ENCODE results near the gene KLF11. TPM values are rescaled to one million over a fixed set of nuclear protein-coding genes. Genes with fewer than 3 reads are reported as not detected.

KLF11 gene
- total RNA-seq, 1 donor from 2014 or later, result 13.1 TPM

- Mint-ChIP-seq H3K27ac (no peak overlapping the region), H3K36me3 (peaks cover 4% of the 10 kb centered on the region), H3K4me1 (ENCODE audit: unreplicated experiment) (peaks cover 7% of the 10 kb centered on the region), H3K27me3 (no peaks in the 10 kb centered on the region), H3K4me3 (no peak overlapping the region), H3K9me3 (no peaks in the 10 kb centered on the region)
- TF ChIP-seq, protein P1, sequence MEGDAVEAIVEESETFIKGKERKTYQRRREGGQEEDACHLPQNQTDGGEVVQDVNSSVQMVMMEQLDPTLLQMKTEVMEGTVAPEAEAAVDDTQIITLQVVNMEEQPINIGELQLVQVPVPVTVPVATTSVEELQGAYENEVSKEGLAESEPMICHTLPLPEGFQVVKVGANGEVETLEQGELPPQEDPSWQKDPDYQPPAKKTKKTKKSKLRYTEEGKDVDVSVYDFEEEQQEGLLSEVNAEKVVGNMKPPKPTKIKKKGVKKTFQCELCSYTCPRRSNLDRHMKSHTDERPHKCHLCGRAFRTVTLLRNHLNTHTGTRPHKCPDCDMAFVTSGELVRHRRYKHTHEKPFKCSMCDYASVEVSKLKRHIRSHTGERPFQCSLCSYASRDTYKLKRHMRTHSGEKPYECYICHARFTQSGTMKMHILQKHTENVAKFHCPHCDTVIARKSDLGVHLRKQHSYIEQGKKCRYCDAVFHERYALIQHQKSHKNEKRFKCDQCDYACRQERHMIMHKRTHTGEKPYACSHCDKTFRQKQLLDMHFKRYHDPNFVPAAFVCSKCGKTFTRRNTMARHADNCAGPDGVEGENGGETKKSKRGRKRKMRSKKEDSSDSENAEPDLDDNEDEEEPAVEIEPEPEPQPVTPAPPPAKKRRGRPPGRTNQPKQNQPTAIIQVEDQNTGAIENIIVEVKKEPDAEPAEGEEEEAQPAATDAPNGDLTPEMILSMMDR (conservative IDR thresholded peaks at IDR 0.05), result no peak
- no peak for DNase-seq (ENCODE audit: extremely low spot score, unreplicated experiment)
Measured at GRCh38 chr2:10058251-10059015, 15.1 kb downstream of the KLF11 start.

- Mint-ChIP-seq H3K9me3 (no peaks in the 10 kb centered on the region), H3K27me3 (no peaks in the 10 kb centered on the region), H3K36me3 (peaks cover 2% of the 10 kb centered on the region), H3K4me3 (no peak overlapping the region), H3K27ac (no peak overlapping the region), H3K4me1 (ENCODE audit: unreplicated experiment) (peaks cover 7% of the 10 kb centered on the region)
- no peak for DNase-seq (ENCODE audit: extremely low spot score, unreplicated experiment)
- TF ChIP-seq, protein P1 (conservative IDR thresholded peaks at IDR 0.05), result no peak
Measured at GRCh38 chr2:10059016-10059351, 15.6 kb downstream of the KLF11 start.

DNA sequence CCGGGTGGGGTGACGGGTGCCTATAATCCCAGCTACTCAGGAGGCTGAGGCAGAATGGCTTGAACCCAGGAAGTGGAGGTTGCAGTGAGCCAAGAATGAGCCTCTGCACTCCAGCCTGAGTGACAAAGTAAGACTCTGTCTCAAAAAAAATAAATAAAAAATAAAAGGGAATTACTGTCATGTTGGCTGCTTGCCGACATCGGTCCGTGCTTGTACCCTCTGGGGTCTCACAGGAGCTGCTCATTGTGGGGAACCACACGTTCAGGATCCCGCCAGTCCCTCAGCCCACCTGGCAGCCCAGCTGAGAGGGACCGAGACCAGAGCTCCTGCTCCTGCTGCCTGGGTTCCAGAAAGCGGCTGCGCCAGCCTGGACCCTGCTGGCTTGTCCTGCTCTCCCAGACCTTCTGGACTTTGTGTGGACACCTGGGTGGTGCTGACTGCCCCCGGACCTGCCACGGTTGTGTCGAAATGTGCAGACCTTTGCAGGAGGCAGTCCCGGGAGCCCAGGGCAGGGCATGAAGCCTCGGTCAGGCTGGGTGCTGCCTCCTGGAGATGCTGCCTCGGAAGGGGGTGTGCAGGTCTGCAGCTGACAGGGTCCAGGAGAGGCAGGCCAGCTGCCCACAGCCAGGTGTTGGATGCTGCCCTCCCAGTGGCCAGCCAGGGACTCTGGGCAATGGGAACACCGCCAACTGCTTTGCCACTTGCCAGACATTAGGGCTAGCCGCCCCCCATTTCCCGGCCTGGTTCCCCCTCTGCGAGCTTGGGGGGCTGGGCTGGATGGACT lies 16.4 kb downstream of the KLF11 start:
- Mint-ChIP-seq H3K4me1 (ENCODE audit: unreplicated experiment) (peaks cover 7% of the 10 kb centered on the region), H3K36me3 (no peaks in the 10 kb centered on the region), H3K27ac (no peak overlapping the region), H3K4me3 (no peak overlapping the region), H3K27me3 (no peaks in the 10 kb centered on the region), H3K9me3 (no peaks in the 10 kb centered on the region)
- no peak for DNase-seq (ENCODE audit: extremely low spot score, unreplicated experiment)
- TF ChIP-seq, protein P1 (conservative IDR thresholded peaks at IDR 0.05), result no peak

DNA sequence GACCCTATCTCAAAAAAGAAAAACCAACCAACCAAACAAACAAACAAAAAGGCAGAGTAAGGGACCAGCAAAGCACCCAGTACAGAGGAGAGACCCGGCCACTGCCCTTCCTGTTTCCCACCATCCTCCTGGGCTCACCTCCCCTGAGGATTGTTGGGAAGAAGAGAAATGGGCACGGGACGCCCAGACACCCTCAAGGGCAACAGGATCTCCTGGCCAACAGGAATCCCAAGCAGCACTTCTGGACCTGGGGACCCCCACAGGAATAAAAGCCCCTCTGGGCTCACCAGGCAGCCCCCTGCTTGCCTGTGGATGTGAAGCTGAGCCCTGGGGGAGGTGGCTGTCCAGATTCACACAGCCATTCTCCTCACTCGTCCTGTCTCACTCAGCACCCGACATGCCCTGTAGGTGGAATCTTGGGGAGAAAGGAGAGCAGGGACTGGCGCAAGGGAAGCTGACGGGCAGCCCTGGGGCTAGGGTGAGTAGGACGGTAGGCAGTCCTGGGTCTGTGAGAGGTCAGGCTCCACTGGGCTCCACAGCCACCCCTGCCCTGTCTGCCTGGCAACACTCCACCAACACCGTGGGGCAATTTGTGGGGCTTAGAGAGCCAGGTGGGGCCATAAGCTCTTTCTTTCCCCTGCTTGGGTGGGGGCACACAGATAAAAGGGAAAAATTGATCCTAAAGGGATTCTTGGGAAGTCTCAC lies 18.0 kb downstream of the KLF11 start:
- no peak overlapping the region for H3K27ac Mint-ChIP-seq

DNA sequence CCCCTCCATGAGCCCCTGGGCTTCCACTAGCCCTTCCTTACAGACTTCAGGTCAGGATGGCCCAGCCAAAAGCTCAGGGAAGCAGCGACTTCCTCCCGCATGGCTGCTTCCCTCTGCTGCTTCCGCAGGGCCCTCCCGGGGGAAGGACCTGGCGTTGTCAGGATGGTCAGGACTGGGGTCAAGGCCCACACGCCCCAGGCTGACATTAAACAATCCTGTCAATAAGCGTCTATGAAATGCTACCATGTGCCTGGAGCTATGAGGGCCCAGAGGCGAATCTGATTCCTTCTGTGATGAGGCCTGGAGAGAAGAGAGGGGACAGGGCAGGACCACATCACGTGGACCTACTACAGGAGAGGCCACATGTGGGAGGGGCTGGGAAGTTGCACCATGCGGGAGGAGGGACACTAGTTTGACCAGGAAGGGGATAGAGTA lies 19.6 kb downstream of the KLF11 start:
- no peaks in the 10 kb centered on the region for H3K4me1 Mint-ChIP-seq (ENCODE audit: unreplicated experiment)
- H3K27me3 Mint-ChIP-seq, result no peaks in the 10 kb centered on the region
- H3K9me3 Mint-ChIP-seq, result peaks cover 3% of the 10 kb centered on the region
- H3K27ac Mint-ChIP-seq, result no peak overlapping the region
- no peak for DNase-seq (ENCODE audit: extremely low spot score, unreplicated experiment)
- TF ChIP-seq, protein P1 (conservative IDR thresholded peaks at IDR 0.05), result no peak
- no peak overlapping the region for H3K4me3 Mint-ChIP-seq
- no peaks in the 10 kb centered on the region for H3K36me3 Mint-ChIP-seq

More for the DNA sequence above, 18.0 kb downstream of the KLF11 start:
- H3K27me3 Mint-ChIP-seq, result no peaks in the 10 kb centered on the region
- H3K9me3 Mint-ChIP-seq, result no peaks in the 10 kb centered on the region
- H3K4me3 Mint-ChIP-seq, result no peak overlapping the region
- H3K4me1 Mint-ChIP-seq (ENCODE audit: unreplicated experiment), result peaks cover 7% of the 10 kb centered on the region
- TF ChIP-seq, protein P1 (conservative IDR thresholded peaks at IDR 0.05), result no peak
- DNase-seq (ENCODE audit: extremely low spot score, unreplicated experiment), result no peak
- H3K36me3 Mint-ChIP-seq, result no peaks in the 10 kb centered on the region

Measured in type B pancreatic cell (in vitro differentiated cells).